NCI-H1105 treated with DMSO at 0.1 percent for 48 hours (cell line): ENCODE measurements around the gene LCN1.
"Not testable (repeated sequence)": the region's sequence is repeated elsewhere in the genome, so short reads cannot be mapped to it uniquely, and the experiment has no call there.

Experiments
- DNase-seq: peaks from one replicate; lab custom pipeline; 2025; lab: John Stamatoyannopoulos, UW

LCN1 gene

GRCh38 chr9:135546792-135547617 lies 25.8 kb downstream of the LCN1 start:
- DNase-seq = not testable (repeated sequence)

DNA sequence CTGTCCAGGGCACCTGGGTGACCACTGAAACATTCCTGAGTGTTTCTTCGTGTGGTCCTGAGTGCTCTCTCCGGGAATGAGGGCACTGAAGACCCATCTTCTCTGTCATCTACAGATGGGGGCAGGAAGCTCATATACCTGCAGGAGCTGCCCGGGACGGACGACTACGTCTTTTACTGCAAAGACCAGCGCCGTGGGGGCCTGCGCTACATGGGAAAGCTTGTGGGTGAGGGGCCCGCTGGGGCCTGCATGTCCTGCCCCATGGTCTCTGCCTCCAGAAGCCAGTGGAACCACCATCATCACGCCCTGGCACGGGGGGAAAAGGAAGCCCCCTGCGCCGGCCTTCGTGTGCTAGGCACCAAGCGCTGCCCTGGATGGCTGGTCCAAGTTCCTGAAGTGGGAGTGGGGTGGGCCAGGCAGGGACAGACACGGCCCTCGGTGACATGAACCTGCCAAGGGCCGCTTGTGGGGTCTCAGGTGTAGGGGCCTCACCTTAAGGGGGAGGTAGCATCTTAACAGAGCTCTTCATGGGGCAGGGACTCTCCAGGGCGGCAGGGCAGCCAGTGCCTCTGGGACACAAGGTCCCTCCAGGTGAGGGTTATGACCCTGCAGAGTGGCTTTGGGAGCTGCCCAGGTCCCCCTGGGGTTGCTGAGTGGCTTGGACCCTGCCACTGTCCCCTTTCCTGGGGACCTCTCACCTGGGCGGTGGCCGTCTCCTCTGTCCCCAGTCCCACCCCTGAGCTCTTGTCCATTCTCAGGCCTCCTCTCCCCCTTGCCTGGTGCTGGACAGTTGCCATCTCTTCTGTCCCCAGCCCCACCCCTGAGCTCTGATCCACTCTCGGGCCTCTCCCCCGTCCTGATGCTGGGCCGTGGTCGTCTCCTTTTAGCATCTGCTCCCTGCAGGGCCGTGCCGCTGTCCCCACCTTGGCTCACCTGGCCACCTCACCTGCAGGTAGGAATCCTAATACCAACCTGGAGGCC lies 26.8 kb downstream of the LCN1 start:
- DNase-seq = no peak

GRCh38 chr9:135549478-135550343 lies 28.5 kb downstream of the LCN1 start:
- DNase-seq = not testable (repeated sequence)

DNA sequence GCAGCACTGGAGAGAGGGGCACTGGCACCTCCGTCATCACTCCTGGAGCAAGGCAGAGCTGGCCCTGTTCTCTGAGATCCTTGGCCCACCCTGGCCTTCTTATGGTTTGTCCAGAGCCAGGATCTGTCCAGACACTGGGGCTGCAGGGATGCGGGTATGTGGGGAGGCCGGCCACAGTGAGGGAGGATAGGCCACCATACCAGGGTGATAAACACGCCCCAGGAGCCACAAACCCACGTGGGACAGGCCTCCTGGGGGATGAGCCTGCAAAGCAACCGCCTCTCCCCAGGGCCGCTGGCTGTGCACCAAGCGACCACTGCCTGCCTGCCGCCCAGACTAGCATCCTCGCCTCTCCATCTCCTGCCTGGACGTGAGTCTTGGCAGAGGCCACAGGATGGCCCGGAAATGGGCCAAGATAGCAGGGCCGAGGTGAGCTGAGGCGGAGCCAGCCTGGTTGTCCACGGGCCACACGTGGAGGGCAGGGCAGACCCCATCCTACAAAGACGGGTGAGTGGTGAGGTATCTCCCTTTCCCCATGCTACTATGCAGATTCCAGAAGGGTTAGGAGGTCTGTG lies 29.2 kb downstream of the LCN1 start:
- no peak for DNase-seq

- DNase-seq = no peak
Measured at GRCh38 chr9:135551031-135551430, 29.8 kb downstream of the LCN1 start.

DNA sequence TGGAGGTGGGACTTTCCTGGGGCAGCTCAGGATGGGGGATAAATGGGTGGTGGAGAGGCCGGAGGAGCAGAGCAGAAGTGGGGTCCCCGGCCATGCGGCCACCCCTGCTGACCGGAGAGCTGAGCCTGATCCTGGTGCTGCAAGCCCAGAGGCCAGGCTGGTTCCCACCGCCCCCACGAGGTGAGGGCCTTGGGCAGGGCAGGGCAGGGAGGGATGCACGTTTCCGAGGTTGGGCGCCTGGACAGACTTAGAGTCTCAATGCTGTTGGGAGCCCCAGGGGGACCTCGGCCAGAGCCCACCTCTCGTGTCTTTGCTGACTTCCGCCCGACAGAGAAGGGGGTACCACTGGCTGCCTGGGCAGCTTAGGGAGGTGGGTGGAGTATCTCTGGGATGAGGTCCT lies 30.2 kb downstream of the LCN1 start:
- no peak for DNase-seq

- no peak for DNase-seq
Measured at GRCh38 chr9:135552021-135552697, 30.9 kb downstream of the LCN1 start.

DNA sequence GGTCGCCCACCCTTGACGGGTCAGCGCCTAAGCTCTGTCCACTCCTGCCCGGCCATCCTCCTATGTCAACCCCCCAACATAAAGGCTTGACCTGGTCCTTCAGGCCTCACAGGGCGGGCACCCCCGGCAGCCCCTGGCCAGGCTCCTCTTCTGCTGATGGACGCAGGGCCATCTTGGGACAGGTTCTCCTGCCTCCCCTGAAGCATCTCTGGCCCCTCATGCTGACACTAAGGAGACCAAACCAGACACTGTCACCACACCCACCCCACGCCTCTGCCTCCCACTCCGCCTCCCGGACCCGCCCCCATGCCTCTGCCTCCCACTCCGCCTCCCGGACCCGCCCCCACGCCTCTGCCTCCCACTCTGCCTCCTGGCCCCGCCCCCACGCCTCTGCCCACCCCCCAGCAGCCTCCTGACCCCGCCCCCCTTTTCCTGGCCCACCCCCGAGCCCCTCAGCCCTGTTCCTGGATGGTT lies 31.5 kb downstream of the LCN1 start:
- no peak for DNase-seq

GRCh38 chr9:135554718-135555117 lies 33.5 kb downstream of the LCN1 start:
- DNase-seq = no peak

DNA sequence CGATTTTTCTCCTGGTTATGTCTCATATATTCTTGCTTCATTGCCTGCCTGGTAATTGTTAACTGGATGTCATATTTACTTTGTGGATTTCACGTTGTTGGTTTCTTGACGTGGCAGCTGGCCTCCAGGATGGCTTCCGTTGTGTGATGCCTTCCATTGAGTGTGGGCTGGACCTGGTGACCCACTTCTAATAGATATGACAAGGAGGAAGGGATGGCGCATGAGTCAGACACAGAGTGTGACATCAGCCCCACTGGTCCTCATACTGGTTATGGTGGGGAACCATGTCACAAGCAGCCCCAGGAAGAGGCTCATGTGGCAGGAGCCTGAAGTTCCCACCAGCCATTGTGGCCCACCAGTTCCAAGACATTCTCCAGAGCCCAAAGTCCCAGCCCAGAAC lies 34.0 kb downstream of the LCN1 start:
- DNase-seq = no peak

GRCh38 chr9:135555910-135556309 lies 34.7 kb downstream of the LCN1 start:
- no peak for DNase-seq

DNA sequence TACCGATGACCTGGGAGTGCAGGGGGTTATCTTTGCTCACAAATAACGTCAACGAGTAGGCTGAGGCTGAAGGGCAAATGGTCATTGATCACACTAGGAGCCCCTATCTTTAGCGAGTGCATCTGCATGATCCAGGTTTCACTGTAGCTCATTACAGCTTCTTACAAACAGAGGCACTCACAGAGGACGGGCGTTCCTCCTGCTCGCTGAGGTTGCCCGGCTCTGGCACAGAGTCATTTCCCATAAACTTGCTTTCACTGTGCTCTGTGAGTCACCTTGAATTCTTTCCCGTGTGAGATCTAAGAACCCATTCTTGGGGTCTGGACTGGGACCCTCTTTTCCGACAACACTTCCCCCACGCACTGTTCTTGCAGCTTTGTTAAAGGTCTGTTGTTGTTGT lies 38.4 kb downstream of the LCN1 start:
- no peak for DNase-seq

GRCh38 chr9:135561391-135562234 lies 40.4 kb downstream of the LCN1 start, which contains the start of gene PAEP:
PAEP (plus strand) TSS chr9:135561756.
- no peak for DNase-seq

DNA sequence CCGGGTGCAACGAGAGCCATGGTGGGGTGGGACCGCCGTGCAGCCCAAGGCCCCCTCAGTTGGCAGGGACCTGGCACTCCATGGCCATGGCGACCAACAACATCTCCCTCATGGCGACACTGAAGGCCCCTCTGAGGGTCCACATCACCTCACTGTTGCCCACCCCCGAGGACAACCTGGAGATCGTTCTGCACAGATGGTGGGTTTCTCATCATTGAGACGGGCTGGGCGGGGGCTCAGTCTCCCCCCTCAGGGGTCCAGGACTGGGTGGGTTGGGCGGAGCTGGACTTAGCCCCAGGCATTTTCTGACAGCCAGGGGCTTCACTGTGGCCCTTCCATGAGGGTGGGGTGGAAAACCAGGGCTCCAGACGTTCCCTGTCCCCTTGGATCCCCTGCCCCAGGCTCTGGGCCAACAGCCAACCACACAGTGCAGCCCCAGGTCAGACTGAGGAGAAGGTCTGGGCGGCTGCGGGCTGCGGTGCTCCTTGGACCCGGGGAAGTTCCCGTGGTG lies 41.0 kb downstream of the LCN1 start:
- DNase-seq = no peak

DNA sequence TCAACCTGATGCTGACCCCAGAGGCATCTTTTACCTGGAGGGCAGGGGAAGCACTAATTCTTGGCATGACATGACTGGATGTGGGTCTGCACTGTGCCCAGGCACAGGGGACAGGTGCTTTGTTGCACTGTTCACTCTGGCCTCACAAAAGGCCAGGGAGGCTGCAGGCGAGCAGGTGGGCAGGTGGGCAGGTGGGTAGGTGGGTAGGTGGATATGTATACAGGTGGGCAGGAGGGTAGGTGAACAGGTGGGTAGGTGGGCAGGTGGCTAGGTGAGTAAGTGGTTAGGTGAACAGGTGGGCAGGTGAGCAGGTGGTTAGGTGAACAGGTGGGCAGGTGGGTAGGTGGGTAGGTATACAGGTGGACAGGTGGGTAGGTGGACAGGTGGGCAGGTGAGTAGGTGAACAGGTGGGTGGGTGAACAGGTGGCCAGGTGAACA lies 41.8 kb downstream of the LCN1 start:
- no peak for DNase-seq

- no peak for DNase-seq
Measured at GRCh38 chr9:135563858-135564257, 42.6 kb downstream of the LCN1 start.

DNA sequence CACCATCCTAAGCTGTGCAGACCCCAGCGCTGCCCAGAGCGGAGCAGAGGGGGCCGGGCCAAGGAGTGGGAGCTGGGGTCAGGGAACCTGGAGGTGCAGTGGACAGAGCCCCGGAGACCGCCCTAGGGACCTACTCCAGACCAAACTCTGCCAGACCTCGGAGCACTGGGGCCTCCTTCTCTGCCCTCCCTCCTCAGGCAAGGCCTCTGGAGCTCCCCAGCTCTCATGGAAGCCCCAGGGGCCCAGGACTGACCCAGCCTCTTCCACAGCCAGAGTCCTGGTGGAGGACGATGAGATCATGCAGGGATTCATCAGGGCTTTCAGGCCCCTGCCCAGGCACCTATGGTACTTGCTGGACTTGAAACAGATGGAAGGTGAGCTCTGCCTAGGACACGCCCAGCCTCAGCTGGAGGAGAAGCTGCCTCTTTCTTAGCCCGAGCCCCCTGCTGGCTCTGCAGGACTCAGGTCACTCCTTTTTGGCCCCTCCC lies 43.9 kb downstream of the LCN1 start:
- no peak for DNase-seq

DNA sequence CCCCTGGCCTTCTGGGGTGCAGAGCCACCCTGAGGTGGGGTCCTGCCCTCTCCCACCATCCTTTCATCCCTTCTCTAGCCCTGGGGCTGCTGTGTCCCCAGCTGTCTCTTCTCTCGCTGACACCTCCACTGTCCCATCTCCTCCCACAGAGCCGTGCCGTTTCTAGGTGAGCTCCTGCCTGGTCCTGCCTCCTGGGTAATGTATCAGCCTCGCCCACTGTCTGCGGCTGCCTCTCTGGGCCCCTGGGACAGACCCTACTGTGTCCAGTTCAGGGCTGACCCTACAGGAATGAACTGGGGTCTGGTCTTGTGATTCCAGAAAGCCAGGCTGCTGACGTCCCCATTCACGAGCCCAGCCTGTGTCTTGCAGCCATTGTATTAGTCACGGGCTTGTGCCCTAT lies 44.4 kb downstream of the LCN1 start:
- DNase-seq = no peak

DNA sequence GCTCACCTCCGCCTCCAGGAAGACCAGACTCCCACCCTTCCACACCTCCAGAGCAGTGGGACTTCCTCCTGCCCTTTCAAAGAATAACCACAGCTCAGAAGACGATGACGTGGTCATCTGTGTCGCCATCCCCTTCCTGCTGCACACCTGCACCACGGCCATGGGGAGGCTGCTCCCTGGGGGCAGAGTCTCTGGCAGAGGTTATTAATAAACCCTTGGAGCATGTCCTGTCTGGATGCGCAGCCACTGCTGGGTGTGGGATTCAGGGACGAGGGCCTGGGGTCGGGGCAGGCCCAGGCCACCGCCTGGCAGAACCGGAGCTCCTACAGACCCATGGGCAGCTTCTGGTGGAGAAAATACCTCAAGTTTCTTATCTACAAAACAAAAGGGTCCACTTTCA lies 45.3 kb downstream of the LCN1 start:
- no peak for DNase-seq
